ENCODE measurements around the gene PLEKHG7. TPM values are rescaled to one million over a fixed set of nuclear protein-coding genes. Genes with fewer than 3 reads are reported as not detected.
A peak's percentile ranks its signal among the peaks of the same experiment; 100 is the strongest.
"Not testable (repeated sequence)": the region's sequence is repeated elsewhere in the genome, so short reads cannot be mapped to it uniquely, and the experiment has no call there.

PLEKHG7 gene
- total RNA-seq, 1 experiment from 2014 or later = not detected

DNA sequence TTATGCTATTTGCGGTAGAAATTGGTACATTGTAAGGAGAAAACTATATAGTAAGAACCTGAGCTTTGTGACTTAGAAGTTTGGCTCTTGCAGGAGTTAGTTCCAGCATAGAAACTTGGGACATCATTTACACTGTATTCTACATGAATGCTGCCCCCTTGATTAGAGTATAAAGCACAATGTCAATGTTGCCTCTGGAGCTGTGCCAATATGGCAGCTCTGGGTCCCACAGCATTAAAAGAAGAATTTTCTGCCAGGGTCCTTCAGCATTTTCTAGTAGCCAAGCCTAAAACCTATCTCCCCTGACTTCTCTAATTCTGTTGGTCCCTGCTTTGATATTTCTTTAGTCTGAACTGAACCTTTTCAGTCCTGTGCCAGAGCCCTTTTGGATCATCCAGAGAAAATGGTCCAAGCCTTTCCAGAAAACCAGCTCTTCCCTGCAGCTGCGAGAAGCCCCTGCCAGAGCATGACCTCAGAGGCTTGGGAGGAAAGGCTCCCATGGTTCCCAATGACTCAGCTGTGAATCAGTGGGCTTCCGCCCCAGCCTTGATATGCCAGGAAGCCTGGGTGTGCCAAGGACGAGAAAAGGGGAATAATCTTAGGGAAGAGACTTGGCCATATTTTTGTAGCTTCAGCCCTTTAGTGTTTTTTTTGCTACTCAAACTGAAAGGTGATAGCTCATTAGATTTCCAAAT lies 43.2 kb downstream of the PLEKHG7 start:
- peak; percentile 82 for DNase-seq (ENCODE audit: low spot score)

DNA sequence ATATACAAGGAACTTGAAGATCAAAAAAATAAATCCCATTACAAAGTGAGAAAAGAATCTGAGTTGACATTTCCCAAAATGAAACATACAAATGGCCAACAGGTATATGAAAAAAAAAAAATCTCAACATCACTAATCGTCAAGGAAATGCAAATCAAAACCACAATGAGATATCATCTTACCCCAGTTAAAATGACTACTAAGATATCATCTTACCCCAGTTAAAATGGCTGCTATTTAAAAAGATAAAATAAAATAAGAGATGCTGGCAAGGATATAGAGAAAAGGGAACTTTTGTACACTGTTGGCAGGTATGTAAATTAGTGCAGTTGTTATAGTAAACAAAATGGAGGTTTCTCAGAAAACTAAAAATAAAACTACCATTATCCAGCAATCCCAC lies 44.4 kb downstream of the PLEKHG7 start:
- no peak for DNase-seq (ENCODE audit: low spot score)

DNA sequence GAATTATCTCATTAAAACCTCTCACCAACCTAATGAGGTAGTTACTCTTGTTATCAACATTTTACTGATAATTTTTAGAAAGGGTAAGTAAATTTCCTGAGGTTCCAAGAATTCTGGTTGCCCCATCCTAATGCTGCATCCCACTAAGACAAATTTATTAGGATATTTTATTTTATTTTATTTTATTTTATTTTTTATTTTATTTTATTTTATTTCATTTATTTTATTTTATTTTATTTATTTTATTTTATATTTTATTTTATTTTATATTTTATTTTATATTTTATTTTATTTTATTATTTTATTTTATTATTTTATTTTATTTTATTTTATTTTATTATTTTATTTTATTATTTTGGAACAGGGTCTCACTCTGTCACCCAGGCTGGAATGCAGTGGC lies 46.9 kb downstream of the PLEKHG7 start:
- not testable (repeated sequence) for DNase-seq (ENCODE audit: low spot score)

DNA sequence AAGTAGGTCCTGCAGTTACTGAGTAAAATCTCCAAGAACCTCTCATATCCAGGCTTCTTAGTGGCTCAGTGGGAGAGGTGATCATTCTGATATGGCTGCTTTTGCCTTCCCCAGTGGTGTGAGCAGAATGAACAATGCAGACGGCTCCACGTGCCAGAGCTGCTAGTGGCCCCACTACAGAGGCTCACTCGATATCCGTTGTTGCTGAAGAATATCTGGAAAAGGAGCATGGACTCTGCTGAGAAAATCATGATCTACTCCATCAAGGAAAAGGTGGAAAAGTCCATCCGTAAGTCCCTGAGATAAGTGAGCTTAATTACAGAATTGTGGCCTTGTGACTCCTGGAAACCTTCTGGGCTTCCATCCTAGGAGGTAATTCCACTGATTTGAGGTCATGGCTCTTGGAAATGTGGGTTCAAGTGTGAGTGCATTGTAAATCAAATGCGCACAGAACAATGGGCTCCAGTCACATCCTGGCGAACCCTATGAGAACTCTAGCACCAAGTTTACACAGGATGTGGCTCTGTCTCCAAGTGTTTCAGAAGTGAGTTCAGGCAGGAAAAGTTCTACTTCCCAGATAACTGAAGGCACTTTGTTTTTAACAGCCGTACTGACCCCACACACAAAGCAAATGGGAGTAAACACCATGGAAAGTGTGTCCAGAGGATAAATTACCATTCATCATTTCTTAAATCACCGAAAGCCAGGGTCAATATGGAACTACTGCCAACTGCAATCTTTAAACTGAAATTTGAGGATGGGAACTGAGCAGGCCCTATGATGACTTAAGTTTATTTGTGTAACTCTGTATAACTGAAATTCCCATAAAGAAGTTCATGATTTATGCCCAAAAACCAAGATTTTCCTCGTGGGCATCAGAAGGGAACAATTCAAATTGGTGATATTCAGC lies 51.4 kb downstream of the PLEKHG7 start:
- peak; percentile 49 for DNase-seq (ENCODE audit: low spot score)

DNA sequence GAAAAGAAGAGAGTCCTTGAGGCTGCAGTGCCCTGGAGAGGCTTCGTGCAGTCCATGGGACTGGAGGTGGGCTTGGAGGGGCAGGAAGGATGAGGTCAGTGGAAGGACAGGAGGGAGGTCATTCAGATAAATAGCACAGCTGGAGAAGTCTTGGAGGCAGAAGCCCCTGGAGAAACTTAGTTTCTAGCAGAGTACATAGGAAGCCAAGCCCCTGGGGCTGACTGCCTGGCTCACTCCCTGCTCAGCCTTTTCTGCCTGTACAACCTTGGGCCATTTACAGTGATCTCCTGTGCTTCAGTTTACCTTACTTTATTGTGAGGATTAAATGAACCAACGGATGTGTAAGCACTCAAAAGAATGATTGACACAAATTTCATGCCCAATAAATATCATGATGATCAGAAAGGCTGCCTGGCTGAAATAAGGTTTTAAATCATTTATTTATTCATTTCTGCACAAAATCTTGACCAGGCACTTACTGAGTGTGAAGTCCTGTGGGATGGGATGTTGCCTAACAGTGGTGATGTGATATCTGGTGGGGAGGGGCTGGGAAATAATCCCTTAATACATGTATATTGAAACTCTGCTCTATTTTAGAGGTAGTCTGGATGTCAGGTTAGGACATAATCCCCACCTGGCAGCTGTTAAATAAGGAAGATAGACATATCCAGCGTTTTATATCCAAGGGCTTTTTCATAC lies 54.3 kb downstream of the PLEKHG7 start:
- DNase-seq (ENCODE audit: low spot score) = no peak

DNA sequence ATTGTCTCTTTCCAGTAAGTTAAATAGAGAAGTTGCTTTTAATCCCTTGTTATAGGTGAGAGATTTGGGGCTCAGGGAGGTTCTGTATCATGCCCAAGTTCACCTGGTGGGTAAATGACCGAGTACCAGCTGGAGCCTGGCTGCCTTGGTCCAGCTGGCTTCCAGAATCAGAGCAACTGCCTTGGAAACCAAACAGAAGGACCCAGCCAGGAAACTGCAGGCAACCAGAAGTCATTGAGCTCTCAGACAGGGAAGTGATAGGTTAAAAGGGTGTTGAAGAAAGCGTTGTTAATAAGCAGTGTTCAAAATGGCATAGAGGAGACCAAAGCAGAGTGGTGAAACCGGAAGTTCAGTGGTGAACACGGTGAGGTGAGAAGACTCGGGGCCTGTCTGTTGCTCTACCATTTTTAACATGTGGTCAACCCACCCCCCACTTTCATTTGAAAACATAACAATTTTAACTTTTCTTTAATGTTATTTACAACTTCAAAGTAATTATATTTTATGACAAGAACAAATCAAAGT lies 54.9 kb downstream of the PLEKHG7 start:
- no peak for DNase-seq (ENCODE audit: low spot score)

DNA sequence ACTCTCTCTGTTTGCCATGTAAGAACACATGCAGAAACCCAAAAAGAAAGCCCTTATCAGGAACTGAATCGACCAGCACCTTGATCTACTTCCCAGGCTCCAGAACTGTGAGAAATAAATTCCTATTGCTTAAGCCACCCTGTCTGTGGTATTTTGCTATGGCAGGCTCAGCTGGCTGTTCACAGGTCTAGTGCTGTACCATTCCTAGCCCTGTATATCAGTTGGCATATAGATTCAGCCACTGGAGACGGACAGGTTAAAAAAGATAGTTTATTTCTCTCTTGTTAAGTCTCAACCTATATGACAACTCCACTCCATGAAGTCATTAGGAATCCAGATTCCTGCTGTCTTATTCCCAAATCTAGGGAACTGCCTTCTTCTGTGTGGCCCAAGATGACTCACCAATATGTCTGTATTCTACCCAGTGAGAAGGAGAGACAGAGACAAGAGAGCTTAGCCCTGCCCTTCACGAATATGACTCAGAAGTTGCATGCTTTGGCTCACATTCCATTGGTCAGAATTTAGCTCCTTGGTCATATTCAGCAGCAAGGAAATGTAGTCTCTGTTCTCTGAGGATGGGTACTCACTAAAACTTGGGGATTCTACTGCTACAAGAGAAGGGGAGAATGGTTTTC lies 57.0 kb downstream of the PLEKHG7 start:
- peak; percentile 90 for DNase-seq (ENCODE audit: low spot score)

DNA sequence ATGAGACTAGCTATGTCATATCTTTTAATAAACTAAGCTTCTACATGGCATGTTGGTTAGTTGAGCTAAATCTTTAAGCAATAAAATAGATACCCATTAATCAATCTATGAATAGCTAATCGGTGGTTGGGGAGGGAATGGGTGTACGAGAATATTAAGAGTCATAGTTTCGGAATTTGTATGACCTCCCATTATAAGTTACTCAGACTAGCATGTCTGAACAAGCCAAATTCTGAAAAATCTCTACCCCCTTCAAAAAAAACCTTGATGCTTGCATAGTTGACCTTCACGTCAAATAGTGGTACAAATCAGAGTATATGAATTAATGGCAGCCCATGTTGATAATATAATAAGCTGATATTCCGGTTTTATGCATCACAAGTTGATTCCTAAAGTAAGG lies 60.0 kb downstream of the PLEKHG7 start:
- no peak for DNase-seq (ENCODE audit: low spot score)

DNA sequence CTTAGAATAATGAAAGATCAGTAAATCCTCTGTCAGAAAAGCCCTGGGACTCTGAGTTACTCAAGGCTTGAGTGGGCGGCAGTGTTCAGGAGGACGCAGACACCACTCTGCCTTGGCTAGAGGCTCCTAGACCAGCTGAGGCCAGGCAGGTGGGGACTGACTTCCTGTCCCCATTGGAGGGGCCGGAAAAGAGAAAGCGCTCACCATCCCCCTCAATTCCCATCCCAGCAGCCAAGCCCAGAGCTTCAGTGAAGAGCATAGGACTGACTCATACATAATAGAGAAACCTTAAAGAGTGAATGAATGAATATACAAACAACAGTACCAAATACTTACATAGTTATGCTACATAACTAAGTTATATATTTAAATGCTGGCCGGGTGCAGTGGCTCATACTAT lies 62.0 kb downstream of the PLEKHG7 start:
- no peak for DNase-seq (ENCODE audit: low spot score)

DNA sequence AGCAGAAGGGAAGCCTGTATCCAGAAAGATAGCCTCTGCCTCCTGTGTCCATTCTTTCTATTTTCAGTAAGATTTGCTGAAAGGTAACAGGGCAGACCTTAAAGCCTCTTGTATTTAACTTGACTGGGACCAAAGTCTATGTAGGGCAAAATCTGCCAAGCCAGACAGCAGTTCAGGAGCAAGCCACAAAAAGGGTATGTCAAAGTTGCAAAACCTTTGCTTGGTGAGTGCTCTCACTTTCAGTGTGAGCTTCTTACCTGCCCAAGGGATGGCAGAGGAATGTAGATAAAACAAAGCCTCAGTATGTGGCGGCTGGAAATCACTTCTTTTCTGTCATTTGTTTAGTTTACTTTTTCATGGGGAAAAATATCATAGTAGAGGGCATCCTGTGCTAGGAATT lies 63.1 kb downstream of the PLEKHG7 start:
- DNase-seq (ENCODE audit: low spot score) = no peak

DNA sequence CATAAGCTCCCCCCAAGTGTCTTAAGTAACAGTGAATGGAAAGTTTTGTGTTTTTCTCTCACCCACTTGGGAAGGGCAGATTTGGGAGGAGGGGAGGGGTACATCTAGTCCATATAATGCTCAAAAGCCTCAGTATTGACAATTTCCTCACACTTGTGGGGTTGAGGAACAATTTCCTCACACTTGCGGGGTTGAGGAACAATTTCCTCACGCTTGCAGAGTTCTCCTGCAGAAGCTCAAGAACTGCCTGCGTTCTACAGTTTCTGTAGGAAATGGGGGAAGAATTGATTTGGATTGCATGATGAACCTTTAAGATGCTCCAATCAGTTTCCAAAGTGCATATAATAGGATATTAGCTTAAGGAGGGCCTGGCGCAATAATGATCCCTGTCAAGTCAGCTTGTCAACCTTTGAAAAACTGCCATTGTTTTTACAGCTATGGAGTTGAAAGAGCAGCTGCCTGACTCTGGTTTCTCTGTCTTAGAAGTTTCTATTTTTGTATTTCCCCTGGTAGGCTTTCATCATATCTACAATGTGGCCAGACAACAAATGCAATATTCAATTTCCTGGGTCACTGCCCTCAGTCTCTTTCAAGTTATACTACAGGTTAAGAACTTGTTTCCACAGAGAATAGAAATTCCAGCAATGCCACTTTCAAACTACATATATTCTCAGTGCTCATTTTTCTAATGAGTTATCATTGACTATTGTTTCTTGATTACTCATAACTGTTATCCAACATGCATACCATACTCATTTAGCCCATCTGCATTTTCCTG lies 66.5 kb downstream of the PLEKHG7 start:
- no peak for DNase-seq (ENCODE audit: low spot score)

DNA sequence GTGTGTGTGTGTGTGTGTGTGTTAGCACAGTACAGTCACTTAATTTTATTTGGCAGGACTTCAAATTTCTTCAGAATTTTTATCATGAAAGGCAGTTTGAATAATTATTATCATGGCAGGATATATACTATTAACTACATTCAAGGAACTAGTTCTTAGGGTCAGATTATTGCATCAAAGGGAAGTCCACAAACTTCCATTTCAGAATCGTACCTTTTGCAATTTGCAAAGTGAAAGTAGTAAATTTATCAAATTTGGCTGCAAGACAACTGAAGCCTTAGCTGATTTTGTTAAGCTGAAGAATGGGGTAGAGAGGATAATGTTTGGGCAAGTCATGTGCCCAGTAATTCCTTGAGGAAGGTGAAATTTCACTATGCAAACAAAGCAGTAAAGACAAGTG lies 68.2 kb downstream of the PLEKHG7 start:
- no peak for DNase-seq (ENCODE audit: low spot score)

DNA sequence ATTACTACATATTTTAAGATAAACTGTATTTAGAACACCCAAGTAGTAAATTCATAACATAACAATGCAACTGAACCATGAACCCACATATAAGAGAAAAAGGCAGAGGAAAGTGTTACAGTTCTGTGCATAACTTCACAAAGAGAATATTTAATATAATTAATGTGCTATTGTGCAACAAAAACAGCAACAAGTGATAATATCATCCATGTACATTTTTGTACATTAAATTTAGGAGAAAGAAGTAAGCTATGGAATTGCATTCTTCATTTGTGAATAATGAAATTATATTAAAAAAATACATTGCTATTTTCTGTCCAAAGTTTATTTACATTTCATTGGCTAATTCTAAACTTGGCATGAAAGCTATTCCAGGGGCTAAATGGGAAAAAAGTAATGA lies 72.6 kb downstream of the PLEKHG7 start:
- no peak for DNase-seq (ENCODE audit: low spot score)

DNA sequence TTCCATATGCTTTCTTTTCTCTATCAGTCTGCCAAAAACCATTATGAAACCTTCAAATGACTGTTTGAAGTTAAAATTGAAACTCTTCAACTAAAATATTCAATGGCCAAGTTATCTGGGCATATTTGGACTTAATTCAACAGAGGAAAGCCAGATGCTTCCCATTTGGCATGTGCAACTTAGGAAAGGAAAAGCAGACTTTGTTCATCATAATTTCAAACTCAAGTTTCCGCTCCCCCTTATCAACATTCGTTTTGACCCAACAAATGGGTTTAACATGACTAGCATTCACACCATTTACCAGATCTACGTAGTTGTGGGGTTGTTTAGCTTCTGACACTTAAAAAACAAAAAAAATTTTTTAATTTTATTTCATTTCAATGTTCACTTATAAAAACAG lies 75.7 kb downstream of the PLEKHG7 start:
- no peak for DNase-seq (ENCODE audit: low spot score)

DNA sequence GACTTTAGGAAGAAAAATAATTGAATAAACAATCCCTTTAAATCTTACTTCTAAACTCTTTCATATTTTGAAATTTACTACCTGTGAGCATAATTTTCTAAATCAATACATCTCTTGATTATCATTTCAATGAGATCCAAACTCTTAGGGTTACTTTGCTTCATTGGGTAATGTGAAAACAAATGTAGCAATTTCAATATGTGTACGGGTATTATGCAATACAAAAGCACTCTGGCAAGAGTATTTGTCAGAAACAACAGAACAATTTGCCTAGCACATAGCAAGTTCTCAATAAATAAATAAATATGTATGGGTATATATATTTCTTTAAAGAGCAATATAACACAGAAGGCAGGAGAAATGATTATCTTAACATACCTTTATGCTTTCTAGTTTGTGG lies 77.1 kb downstream of the PLEKHG7 start:
- no peak for DNase-seq (ENCODE audit: low spot score)

DNA sequence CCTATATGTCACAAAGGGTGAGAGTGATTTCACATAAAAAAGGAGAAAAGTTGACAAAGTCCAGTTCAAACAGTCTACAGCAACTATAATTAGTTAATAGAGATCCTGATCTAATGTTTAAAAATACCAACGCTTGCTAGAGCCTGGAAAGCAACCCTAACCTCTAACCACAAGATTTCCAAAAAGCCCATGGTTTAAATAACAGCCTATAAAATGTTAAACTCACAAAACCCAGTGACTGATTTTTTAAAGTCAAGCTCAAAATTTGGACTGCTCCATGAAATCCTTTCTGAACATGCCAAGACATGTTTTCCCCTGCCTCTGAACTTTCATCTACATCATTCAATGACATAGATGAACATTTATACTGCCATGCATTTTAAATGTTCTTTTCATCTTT lies 81.6 kb downstream of the PLEKHG7 start:
- no peak for DNase-seq (ENCODE audit: low spot score)

DNA sequence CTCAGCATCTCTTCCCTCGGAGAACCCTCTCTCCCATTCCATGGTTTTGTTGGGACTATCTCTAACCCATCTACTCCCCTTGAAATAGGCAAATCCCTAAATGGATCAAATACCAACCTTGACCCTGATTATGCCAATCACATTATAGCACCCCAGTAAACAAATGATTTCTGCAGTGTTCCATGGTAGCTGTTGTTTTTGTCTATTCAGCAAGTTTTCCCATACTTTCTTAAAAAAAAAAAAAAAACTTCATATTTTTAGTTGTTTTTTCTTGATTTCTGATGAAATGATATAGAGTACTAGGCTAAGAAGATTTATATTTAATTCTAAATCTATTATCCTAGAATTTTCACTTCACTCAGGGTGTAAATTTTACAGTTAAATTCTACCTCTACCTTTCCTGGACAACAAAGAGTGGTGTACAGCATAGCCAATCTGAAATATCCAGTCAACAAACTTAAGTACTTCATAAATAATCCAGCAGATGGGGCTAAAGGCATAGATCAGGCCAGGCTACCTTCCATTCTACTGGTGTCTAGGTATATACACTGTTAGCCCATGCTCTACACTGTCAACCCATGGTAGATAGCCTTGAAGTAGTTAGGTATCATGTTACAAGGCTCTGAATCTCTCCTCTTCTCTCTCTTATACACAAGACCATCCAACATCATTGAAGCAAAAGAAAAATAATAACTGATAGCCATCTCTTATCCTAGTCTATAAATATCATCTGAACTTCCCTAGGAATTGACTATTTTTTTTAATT lies 82.2 kb downstream of the PLEKHG7 start:
- DNase-seq (ENCODE audit: low spot score) = peak; percentile 76

DNA sequence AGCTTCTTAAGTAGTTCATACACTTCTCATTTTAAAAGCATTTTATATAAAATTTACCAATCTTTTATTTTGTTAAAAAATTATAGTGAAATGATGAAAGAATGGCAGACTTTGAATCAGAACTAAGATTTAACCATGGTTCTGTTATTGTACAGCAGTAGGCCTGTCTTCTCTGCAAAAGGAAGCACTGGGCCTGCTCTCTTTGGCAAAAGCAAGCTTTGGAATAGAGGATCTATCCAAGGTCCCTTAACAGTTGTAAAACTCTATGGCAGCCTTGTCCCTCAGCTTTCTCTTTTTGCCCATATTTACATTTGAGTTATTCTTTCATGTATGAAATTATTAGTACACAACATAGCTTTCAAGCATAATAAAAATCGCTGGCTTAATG lies 82.8 kb downstream of the PLEKHG7 start:
- no peak for DNase-seq (ENCODE audit: low spot score)

DNA sequence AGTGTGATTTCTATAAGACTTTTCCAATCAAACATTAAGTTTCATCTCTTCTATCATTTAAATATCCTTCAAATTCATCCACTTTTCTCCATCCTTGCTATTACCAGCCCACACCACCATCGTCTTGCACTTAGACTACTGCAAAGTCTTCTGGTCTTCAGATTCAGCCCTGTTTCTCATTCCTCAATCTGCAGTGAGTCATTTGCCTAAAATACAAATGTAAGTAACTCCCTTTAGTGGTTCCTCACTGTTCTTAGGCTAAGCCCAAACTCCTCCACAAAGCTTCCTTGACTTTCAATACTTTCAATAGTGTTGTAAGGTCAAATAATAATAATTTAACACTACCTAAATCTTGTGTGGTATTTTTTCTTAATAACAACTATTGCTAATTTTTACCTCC lies 83.3 kb downstream of the PLEKHG7 start:
- no peak for DNase-seq (ENCODE audit: low spot score)

DNA sequence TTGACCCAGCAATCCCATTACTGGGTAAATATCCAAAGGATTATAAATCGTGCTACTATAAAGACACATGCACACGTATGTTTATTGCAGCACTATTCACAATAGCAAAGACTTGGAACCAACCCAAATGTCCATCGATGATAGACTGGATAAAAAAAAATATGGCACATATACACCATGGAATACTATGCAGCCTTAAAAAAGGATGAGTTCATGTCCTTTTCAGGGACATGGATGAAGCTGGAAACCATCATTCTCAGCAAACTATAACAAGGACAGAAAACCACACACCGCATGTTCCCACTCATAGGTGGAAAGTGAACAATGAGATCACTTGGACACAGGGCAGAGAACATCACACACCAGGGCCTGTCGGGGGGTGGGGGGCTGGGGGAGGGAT lies 91.6 kb downstream of the PLEKHG7 start:
- DNase-seq (ENCODE audit: low spot score) = not testable (repeated sequence)
